Vagina (tissue), 2 donors: ENCODE data around the gene GNG7.

Experiments used
- POLR2A ChIP-seq, 2 donors: fragments of 450-650 bp; IDR thresholded peaks; one replicate each; pipeline ENCODE4 v1.6.1; 2017; ENCODE audit warnings: antibody characterized with exemption in 2 of 2, mild to moderate bottlenecking in 2 of 2, moderate library complexity in 2 of 2
- POLR2AphosphoS5 ChIP-seq, 2 donors: sonication (generic); formaldehyde crosslinking; IDR thresholded peaks; one replicate each; pipeline ENCODE4 v1.9.0; 2017; ENCODE audit warnings: antibody characterized with exemption in 2 of 2, mild to moderate bottlenecking in 2 of 2, low read depth in 1 of 2; ENCODE audit not compliant: insufficient read depth in 1 of 2
- TF ChIP-seq, protein P1 (sequence below), 3 experiments: fragments of 450-650 bp in 2 of 3; fragments of 200-600 bp in 1 of 3; sonication (generic) in 1 of 3; IDR thresholded peaks; one replicate each; pipeline ENCODE4 v1.5.1; 2017 to 2019; ENCODE audit warnings: antibody characterized with exemption in 3 of 3, mild to moderate bottlenecking in 2 of 3, moderate library complexity in 2 of 3

GRCh38 chr19:2640563-2641331 is 61.7 kb downstream of the GNG7 start:
- TF ChIP-seq POLR2AphosphoS5 (IDR thresholded peaks at IDR 0.05; ENCODE audit: insufficient read depth in 1 of 2, low read depth in 1 of 2) (no peak), POLR2A (IDR thresholded peaks at IDR 0.05) (no peak)
- TF ChIP-seq, protein P1, sequence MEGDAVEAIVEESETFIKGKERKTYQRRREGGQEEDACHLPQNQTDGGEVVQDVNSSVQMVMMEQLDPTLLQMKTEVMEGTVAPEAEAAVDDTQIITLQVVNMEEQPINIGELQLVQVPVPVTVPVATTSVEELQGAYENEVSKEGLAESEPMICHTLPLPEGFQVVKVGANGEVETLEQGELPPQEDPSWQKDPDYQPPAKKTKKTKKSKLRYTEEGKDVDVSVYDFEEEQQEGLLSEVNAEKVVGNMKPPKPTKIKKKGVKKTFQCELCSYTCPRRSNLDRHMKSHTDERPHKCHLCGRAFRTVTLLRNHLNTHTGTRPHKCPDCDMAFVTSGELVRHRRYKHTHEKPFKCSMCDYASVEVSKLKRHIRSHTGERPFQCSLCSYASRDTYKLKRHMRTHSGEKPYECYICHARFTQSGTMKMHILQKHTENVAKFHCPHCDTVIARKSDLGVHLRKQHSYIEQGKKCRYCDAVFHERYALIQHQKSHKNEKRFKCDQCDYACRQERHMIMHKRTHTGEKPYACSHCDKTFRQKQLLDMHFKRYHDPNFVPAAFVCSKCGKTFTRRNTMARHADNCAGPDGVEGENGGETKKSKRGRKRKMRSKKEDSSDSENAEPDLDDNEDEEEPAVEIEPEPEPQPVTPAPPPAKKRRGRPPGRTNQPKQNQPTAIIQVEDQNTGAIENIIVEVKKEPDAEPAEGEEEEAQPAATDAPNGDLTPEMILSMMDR (IDR thresholded peaks at IDR 0.05), result no peak
